HAP-1 (cell line): ENCODE data around the gene NKAIN2.

Experiments
- DNase-seq, 2 experiments: peaks; one replicate each; pipeline ENCODE4 v3.0.0-alpha.2; 2016 to 2020; ENCODE audit warnings: low spot score in 2 of 2
- H3K27me3 ChIP-seq: fragments of 250-450 bp; sonication (Bioruptor Pico); 2 replicates; pipeline ENCODE4 v1.5.1; 2020; ENCODE audit warnings: low read depth, mild to moderate bottlenecking, moderate library complexity
- H3K36me3 ChIP-seq: fragments of 250-450 bp; sonication (Bioruptor Pico); replicated peaks from 2 replicates; pipeline ENCODE4 v1.5.1; 2020; ENCODE audit warnings: mild to moderate bottlenecking
- H3K4me1 ChIP-seq: fragments of 250-450 bp; sonication (Bioruptor Pico); 2 replicates; pipeline ENCODE4 v1.5.1; 2020; ENCODE audit warnings: mild to moderate bottlenecking
- H3K4me3 ChIP-seq: fragments of 250-450 bp; sonication (Bioruptor Pico); 2 replicates; pipeline ENCODE4 v1.5.1; 2020; ENCODE audit warnings: mild to moderate bottlenecking, moderate library complexity
- H3K9me3 ChIP-seq: fragments of 250-450 bp; sonication (Bioruptor Pico); 2 replicates; pipeline ENCODE4 v1.5.1; 2020; ENCODE audit warnings: mild to moderate bottlenecking, moderate library complexity
- in situ Hi-C: fragments of 300-500 bp; cut with MboI; formaldehyde crosslinking; loops from 3 replicates; pipeline ENCODE4 v1.14.3; 2020; ENCODE audit warnings: low sequenced_read_pairs, inconsistent platforms, mixed read lengths

NKAIN2 gene

DNA sequence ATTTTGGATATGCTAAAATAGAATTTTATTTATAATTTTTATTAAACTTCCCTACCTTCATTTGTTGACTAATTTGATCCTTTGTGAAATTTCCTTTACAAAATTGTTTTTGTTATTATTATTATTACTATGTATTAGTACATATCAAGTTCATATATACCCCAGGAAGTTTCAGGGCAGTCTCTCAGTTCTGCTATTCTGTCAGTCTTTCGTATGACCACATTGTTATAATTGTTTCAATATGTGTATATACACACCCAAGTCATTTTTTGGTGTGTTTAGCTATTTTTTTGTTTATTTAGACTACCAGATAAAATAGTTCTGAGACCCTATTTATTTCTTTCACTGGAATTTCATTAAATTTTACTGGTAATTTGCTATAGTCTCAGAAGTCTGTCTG lies 72.1 kb downstream of the NKAIN2 start:
- Histone ChIP-seq H3K36me3 (no peaks in the 10 kb centered on the region), H3K9me3 (no peaks in the 10 kb centered on the region), H3K4me3 (no peak overlapping the region), H3K4me1 (no peaks in the 10 kb centered on the region), H3K27me3 (no peaks in the 10 kb centered on the region)
- in situ Hi-C loops: no loop called here
- no peak for DNase-seq

DNA sequence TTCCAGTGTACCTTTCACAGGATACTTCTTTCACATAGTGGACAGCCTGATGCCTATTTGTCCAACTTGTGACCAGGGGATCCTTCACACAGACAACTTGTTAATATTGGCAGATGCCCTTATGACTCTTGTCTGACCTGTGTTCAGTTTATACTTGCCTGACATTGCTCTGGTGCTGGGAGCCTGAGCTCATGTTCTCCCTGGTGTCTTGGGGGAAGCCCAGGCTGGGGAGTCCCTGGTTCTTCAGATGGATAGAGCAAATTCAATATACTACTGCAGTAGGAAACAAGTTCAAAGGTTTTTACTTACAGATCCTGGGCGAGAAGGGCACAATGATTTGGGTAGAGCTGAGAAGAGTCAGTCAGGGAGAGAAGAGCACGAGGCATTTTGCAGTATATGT lies 76.1 kb downstream of the NKAIN2 start:
- H3K27me3 ChIP-seq: no peaks in the 10 kb centered on the region
- H3K36me3 ChIP-seq: no peaks in the 10 kb centered on the region
- no peaks in the 10 kb centered on the region for H3K9me3 ChIP-seq
- H3K4me1 ChIP-seq: no peaks in the 10 kb centered on the region
- no peak overlapping the region for H3K4me3 ChIP-seq
- DNase-seq: no peak
- in situ Hi-C loops: no loop called here

DNA sequence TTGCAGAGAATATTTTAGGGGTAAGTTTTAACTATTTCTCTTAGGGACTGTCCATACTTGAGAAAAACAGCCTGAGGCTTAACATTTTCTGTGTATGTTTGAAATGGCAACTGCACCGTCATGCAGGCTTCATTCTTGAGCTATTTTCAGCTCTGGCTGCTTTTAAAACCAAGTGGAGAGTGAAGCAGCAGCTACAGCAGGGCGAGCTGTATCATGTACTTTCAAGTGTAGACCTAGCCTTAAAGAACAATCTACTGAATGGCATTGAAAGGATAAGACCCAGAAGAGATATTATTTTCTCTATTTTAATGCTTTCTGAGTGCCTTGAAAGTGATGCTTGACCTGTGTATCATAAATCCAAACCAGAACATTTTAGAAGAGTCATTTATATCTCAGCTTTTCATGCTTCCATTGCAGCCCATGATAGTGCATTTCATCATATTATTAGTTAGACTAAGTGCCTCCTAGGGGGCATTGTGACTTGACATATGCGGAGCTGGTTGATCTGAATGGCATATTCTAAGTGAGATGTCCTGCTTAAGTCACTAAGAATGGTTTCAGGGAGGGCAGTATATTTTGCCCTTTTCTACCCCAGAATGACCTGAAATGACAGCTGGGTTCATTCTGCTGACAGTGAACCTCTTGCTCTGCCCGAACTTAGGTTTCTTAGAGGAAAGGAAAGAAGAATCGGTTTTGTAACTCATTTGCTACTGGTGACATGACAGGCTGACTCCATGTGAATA lies 85.3 kb downstream of the NKAIN2 start:
- Histone ChIP-seq H3K36me3 (no peaks in the 10 kb centered on the region), H3K4me1 (no peaks in the 10 kb centered on the region), H3K4me3 (no peak overlapping the region), H3K27me3 (0 out of 2 replicates have a peak, but pooled peaks cover 4% of the 10 kb centered on the region), H3K9me3 (no peaks in the 10 kb centered on the region)
- in situ Hi-C loops: no loop called here
- no peak for DNase-seq

DNA sequence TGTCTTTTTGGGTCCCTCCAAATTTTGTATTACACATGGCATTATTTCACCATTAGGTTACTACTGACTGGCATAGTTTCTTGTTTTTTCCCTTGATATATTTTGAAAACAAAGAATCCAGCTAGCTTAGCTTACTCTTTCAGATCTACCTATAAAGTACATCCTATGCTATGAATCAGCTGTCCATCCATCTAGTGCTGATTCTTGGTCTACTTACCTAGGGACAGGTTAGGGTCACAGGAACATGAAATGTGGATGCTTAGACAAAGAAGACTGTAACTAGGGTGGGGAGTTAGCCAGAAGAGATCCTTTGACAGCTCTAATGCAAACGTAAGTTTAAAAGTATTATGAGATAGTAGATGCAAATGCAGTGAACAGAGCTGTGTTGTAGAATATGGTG lies 91.7 kb downstream of the NKAIN2 start:
- no peaks in the 10 kb centered on the region for H3K27me3 ChIP-seq
- in situ Hi-C loops: no loop called here
- no peak overlapping the region for H3K4me3 ChIP-seq
- no peaks in the 10 kb centered on the region for H3K9me3 ChIP-seq
- no peaks in the 10 kb centered on the region for H3K36me3 ChIP-seq
- no peaks in the 10 kb centered on the region for H3K4me1 ChIP-seq
- DNase-seq: no peak

DNA sequence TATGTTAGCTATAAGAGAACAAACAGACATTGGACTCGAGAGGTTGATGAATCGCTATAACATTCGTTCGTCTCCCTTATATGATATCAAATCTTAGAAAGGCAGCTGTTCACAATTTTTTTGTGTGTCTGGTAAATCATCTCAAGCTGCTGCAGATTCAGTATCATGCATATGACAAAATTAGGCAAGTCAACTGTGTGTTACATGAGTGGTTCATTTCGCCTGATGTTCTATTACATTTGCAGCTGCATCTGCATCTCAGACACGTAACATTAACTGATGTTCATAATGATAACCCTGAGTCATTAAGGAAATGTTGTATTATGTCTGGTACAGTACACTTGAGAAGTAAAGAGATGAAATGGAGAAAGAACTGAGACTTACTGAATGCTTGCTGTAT lies 92.1 kb downstream of the NKAIN2 start:
- Histone ChIP-seq H3K27me3 (0 out of 2 replicates have a peak, but pooled peaks cover 2% of the 10 kb centered on the region), H3K9me3 (no peaks in the 10 kb centered on the region), H3K4me3 (no peak overlapping the region), H3K4me1 (no peaks in the 10 kb centered on the region), H3K36me3 (no peaks in the 10 kb centered on the region)
- in situ Hi-C loops: no loop called here
- no peak for DNase-seq

DNA sequence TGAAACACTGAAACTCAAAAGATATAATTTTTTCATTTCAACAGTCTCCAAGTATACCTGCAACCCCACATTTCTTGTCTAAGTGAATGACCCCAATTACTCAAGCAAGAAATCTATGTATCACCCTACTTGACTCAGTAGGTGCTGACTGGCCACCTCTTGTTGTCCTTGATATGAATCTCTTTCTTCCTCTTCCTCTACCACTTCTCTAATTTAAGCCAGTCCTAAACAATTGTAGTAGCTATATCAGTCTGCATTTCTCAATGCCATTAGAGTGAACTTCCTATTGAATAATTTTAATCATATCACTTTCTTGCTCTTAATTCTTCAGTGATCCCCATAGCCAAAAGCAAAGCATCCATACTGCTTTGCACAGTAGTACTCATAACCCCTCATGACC lies 93.2 kb downstream of the NKAIN2 start:
- no peak for DNase-seq
- in situ Hi-C loops: no loop called here
- Histone ChIP-seq H3K36me3 (no peaks in the 10 kb centered on the region), H3K27me3 (0 out of 2 replicates have a peak, but pooled peaks cover 2% of the 10 kb centered on the region), H3K4me3 (no peak overlapping the region), H3K4me1 (no peaks in the 10 kb centered on the region), H3K9me3 (no peaks in the 10 kb centered on the region)

DNA sequence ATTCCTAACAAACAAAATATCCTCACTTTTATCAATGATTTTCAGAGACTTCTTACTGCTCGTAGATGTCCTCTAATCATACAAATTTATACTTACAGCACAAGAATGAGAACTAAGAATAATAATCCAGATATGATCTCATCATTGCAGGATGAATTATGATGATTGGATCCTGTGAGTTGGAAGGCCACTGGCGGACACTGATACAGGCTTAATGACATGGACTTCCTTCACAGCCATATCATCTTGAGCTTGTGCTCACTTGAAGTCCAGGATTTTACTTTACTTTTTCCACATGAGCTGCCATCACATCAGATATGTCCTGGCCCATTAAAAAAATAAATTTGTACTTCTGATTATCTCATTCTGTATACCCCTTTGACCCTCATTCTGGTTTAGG lies 94.3 kb downstream of the NKAIN2 start:
- Histone ChIP-seq H3K27me3 (0 out of 2 replicates have a peak, but pooled peaks cover 2% of the 10 kb centered on the region), H3K4me1 (no peaks in the 10 kb centered on the region), H3K36me3 (no peaks in the 10 kb centered on the region), H3K4me3 (no peak overlapping the region), H3K9me3 (no peaks in the 10 kb centered on the region)
- in situ Hi-C loops: no loop called here
- no peak for DNase-seq

DNA sequence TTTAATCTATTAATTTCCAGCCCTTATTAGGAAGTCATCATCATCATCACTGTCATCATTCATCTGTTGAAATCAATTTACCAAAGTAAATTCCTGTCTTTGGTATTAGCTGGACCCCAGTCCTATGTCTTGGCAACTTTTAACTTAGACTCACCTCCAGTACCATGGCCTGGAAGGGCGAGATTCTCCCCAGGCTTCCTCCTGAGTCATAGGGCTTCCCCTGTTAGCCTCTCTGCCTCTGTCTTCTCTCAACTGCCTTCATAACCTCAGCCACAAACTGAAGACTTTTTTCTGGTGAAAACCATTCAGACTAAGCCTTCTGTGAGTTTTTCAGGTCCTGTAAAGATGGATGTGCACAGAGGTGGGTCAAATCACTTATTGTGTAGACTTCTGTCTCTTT lies 95.0 kb downstream of the NKAIN2 start:
- no peak overlapping the region for H3K4me3 ChIP-seq
- DNase-seq: no peak
- no peaks in the 10 kb centered on the region for H3K9me3 ChIP-seq
- H3K4me1 ChIP-seq: no peaks in the 10 kb centered on the region
- in situ Hi-C loops: no loop called here
- H3K36me3 ChIP-seq: no peaks in the 10 kb centered on the region
- H3K27me3 ChIP-seq: 0 out of 2 replicates have a peak, but pooled peaks cover 2% of the 10 kb centered on the region

DNA sequence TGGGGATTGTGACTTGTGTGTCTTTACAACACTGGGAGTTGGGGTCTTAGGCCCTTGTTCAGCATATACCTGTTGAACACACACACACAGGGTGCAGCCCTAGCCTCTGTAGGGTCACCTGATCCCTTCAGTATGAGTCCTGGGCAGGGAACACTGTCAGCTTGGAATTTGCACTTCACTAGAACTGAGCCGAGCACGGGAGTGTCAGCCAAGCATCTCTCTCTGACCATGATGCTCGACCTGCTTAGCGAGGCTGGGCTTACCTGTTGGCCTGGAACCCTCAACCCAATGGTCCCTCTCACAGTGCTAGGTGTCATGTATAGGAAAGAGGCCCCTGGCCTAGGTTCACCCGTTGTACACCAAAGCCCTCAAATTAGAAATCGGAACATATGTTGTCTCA lies 96.1 kb downstream of the NKAIN2 start:
- no peaks in the 10 kb centered on the region for H3K4me1 ChIP-seq
- H3K4me3 ChIP-seq: no peak overlapping the region
- no peak for DNase-seq
- no peaks in the 10 kb centered on the region for H3K9me3 ChIP-seq
- in situ Hi-C loops: no loop called here
- H3K36me3 ChIP-seq: no peaks in the 10 kb centered on the region
- peaks cover 6% of the 10 kb centered on the region for H3K27me3 ChIP-seq

DNA sequence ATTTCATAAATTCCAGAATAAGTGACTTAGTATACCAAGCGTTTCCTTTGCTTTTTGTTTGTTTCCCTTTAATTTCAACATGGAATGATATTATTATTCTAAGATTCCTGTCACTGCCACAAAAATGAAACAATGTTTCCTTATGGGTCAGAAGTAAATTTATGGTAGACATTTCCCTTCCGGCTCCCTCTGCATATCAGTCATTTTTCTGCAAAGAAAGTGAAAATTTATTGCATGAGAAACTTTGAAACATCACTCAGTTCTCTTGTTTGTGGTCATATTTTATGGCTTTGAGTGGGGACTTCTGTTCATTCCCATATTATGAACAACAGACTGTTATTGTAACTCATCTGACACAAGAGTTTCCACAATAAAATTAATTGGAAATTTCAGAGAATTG lies 97.8 kb downstream of the NKAIN2 start:
- in situ Hi-C loops: no loop called here
- H3K4me1 ChIP-seq: no peaks in the 10 kb centered on the region
- no peaks in the 10 kb centered on the region for H3K9me3 ChIP-seq
- H3K4me3 ChIP-seq: no peak overlapping the region
- H3K27me3 ChIP-seq: peaks cover 6% of the 10 kb centered on the region
- DNase-seq: no peak
- H3K36me3 ChIP-seq: no peaks in the 10 kb centered on the region

DNA sequence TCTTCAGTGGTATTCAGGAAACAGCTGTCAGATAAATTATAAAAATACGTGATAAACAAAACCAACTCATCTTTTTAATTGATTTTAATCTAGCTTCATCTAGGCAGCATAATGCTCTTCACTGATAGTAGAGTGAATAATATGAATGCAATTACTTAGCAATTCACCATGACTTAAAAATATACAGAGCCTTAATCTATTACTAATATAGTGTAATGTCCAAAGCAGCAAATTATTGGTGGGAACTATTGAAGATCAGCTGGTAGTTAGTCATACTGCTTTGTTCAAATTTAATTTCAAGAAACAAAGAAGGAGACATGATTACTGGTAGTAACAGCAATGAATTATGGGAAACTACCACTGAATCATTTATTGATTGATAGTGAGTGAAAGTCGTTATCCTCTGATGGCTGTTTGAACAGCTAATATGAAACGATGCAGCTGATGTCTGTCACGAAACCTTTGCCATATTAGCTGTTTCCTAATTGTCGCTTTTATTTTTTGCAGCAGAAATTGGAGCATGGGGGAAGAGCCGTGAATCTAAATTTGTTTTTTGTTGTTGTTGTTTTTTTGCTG lies 99.2 kb downstream of the NKAIN2 start:
- in situ Hi-C loops: no loop called here
- Histone ChIP-seq H3K36me3 (no peaks in the 10 kb centered on the region), H3K4me3 (no peak overlapping the region), H3K9me3 (no peaks in the 10 kb centered on the region), H3K4me1 (no peaks in the 10 kb centered on the region), H3K27me3 (peaks cover 6% of the 10 kb centered on the region)
- DNase-seq: no peak

DNA sequence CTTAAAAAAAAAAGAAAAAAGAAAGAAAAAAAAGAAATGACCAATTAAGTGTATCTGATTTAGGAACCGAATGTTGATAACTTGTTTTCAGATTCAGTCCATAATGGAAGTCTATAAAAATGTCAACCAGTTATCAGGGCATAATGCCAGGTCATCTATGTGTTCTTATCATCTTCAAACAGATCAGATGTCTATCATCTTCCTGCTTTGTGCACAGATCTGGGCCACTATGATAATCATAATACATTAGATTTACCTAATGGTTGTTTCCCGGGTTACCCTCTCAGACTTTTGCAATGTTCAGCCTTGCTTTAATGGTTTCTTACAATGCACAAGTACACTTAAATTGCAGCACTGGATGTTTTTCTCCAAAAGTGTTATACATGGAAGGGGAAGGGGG lies 100.6 kb downstream of the NKAIN2 start:
- Histone ChIP-seq H3K36me3 (no peaks in the 10 kb centered on the region), H3K9me3 (no peaks in the 10 kb centered on the region), H3K4me3 (no peak overlapping the region), H3K27me3 (peaks cover 6% of the 10 kb centered on the region), H3K4me1 (no peaks in the 10 kb centered on the region)
- in situ Hi-C loops: no loop called here
- no peak for DNase-seq

DNA sequence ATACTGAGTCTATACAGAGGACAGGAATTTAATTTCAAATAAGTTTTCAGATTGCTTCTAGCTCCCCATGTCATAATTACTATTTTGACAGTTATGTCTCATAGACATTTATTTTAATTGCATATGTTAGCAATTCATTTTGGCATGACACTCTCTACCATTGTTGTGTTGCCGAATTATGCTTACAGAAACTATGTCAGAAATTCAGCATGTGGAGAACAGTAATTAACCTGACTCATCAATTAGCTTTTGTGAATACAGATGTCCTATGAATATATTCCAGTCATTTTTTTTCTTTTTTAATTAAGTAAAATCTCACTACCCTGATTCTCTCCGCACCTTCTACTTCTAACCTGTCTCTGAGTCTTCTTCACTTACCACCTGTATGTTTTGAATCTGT lies 105.1 kb downstream of the NKAIN2 start:
- in situ Hi-C loops: no loop called here
- no peak overlapping the region for H3K4me3 ChIP-seq
- no peak for DNase-seq
- peaks cover 7% of the 10 kb centered on the region for H3K27me3 ChIP-seq
- H3K4me1 ChIP-seq: no peaks in the 10 kb centered on the region
- no peaks in the 10 kb centered on the region for H3K9me3 ChIP-seq
- no peaks in the 10 kb centered on the region for H3K36me3 ChIP-seq

DNA sequence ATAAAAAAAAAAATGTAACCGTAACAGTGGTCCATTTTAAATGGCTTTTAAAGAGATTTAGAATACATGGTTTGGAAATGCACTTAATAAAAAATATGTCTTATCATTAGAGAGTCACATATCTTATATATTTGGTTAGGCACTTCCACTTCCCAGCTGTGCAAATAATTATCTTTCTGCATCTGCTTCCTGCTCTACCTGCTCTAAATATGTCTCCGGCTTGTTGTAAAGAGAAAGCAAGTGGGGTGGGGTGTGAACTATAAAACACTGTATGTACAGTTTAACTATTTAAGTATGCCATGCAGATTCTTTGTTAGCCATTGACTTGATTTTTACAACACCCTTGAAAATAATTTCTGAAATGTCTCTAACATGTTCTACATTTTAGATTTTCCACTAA lies 106.3 kb downstream of the NKAIN2 start:
- Histone ChIP-seq H3K9me3 (no peaks in the 10 kb centered on the region), H3K4me1 (no peaks in the 10 kb centered on the region), H3K27me3 (0 out of 2 replicates have a peak, but pooled peaks cover 3% of the 10 kb centered on the region), H3K4me3 (no peak overlapping the region), H3K36me3 (no peaks in the 10 kb centered on the region)
- in situ Hi-C loops: no loop called here
- DNase-seq: no peak
